ENCODE results near the gene GFER.
"Not testable (repeated sequence)": the region's sequence is repeated elsewhere in the genome, so short reads cannot be mapped to it uniquely, and the experiment has no call there.

The GFER gene
- 22.5 to 30.0 (median 23.0) reads per million in 4 experiments for total RNA-seq

- DNase-seq: peak; percentile 18
Measured at GRCh38 chr16:1983544-1984346, at the start of gene GFER. TSS of gene GFER (plus strand) at chr16:1984193. CDS start at chr16:1984219, 26 bp downstream.

- no peak for DNase-seq
Measured at GRCh38 chr16:1936945-1937479, 47.0 kb upstream of the GFER start.

GRCh38 chr16:1938316-1938715, 45.7 kb upstream of the GFER start:
- DNase-seq: no peak

- no peak for DNase-seq
Measured at GRCh38 chr16:1938910-1939309, 45.1 kb upstream of the GFER start.

- not testable (repeated sequence) for DNase-seq
Measured at GRCh38 chr16:1939833-1940232, 44.2 kb upstream of the GFER start.

GRCh38 chr16:1940273-1941161, 43.5 kb upstream of the GFER start:
- no peak for DNase-seq

GRCh38 chr16:1941162-1942046, 42.6 kb upstream of the GFER start:
- DNase-seq: no peak

GRCh38 chr16:1942047-1942809, 41.8 kb upstream of the GFER start:
- DNase-seq: no peak

- DNase-seq: peak; percentile 99
Measured at GRCh38 chr16:1942810-1943726, 40.9 kb upstream of the GFER start, which contains the start of gene MSRB1. TSS of gene MSRB1 (minus strand) at chr16:1943199. CDS start at chr16:1943156, 43 bp downstream.

- no peak for DNase-seq
Measured at GRCh38 chr16:1944612-1945199, 39.3 kb upstream of the GFER start.

- DNase-seq: no peak
Measured at GRCh38 chr16:1945559-1946391, 38.2 kb upstream of the GFER start.

GRCh38 chr16:1946495-1947368, 37.3 kb upstream of the GFER start:
- no peak for DNase-seq

GRCh38 chr16:1947369-1947670, 36.7 kb upstream of the GFER start:
- DNase-seq: no peak

GRCh38 chr16:1949507-1949906, 34.5 kb upstream of the GFER start:
- DNase-seq: no peak

GRCh38 chr16:1950047-1950446, 33.9 kb upstream of the GFER start:
- DNase-seq: no peak

GRCh38 chr16:1950559-1950958, 33.4 kb upstream of the GFER start:
- no peak for DNase-seq

- no peak for DNase-seq
Measured at GRCh38 chr16:1953734-1954133, 30.3 kb upstream of the GFER start.

All from effector CD8-positive, alpha-beta T cell (primary cell).